Hematopoietic multipotent progenitor cell treated with erythropoietin and hydrocortisone succinate and interleukin-3 and kit ligand, for 6 days (in vitro differentiated cells): Measurements from ENCODE around the gene COX10.
A peak's percentile ranks its signal among the peaks of the same experiment; 100 is the strongest.

ENCODE experiments used
- DNase-seq: peaks from one replicate; pipeline ENCODE4 v3.0.0-alpha.2; 2015

The COX10 gene

DNA sequence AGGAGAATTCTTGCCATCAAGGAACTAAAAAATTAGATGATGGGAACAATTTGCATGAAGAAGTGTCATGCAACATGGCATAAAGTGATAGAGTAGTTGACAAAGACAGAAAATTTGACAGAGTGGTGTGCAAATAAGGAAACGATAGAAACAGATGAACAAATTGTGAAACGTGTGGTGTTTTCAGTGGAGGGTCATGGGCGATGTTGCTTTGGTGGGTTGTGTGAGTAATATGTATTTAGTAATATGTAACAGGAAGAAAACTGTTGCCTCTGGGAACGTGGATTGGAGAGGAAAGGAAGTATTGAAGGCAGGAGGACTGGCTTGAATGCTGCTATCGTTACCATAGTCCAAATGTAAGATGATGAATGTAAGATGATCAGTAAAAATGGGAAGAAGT lies 3.6 kb downstream of the COX10 start:
- DNase-seq = no peak

- peak; percentile 43 for DNase-seq
Measured at GRCh38 chr17:14078027-14078426, 8.7 kb downstream of the COX10 start.

DNA sequence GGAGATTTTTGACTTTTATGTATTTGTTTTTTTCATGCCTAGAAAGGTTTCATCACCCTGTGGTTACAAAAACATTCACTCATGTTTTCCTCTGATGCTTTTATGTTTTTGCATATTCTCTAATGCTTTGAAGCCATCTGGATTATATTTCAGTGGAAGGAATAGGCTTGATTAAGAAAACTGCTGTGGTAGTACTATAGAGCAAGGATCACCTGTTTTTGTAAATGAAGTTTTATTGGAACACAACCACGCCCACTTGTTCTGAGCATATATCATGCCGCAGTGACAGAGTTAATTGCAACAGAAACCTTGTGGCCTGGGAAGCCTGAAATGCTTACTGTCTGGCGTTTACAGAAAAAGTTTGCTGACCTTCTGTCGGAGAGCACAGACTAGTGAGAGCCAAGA lies 11.5 kb downstream of the COX10 start:
- DNase-seq = no peak

- no peak for DNase-seq
Measured at GRCh38 chr17:14082848-14083247, 13.5 kb downstream of the COX10 start.

DNA sequence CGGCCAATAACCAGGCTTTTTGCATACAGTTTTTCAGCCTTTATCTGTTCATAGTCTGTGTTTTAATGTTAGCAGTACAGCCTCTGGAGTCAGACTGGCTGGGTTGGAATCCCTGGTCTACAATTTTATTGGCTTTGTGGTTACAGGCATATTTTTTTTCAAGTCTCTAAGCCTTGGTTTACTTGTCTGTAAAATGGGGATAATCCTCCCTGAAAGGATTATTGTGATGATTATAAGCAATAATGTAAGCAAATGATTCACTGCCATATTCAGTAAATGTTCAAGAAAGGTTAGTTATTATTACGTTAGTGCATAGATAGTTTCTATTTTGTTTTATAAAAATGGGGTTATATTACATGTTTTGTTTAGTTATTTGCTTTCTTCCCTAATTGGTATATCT lies 15.7 kb downstream of the COX10 start:
- DNase-seq = no peak

DNA sequence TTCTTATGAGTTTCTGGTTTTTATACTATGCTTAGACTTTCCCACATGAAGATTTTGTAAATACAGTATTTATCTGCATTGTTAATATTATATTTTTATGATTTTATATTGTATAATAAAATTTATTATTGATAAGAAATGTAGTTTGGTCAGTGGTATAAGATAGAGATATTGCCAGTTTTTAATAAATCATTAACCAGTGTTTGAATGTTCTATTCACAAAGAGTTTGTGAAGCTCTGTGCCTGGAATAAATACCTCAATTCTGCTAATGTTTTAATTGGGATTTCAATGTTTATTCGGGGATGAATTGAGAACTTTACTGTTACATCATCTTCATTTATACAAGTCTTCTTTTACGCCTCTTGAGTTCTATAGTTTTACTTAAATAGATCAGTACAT lies 16.9 kb downstream of the COX10 start:
- DNase-seq = no peak

- no peak for DNase-seq
Measured at GRCh38 chr17:14089179-14089578, 19.9 kb downstream of the COX10 start.

- DNase-seq = no peak
Measured at GRCh38 chr17:14091367-14091766, 22.1 kb downstream of the COX10 start.

DNA sequence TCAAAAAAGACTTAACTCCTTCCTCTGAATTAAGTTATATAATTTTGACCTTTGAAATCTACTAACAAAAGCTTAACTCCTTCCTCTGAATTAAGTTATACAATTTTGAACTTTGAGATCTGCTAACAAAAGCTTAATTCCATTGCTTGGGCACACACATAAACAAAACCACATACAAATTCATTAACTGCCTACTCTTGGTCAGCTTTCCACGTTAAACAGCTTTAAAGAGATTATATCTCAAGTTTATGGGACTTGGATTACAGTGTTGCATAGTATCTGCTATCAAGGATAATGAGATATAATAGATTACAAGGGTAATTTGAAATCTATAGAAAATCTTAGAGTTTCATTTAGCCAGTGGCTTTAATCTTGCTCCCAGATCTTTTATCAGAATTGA lies 23.5 kb downstream of the COX10 start:
- DNase-seq = no peak

GRCh38 chr17:14094676-14095601 lies 25.6 kb downstream of the COX10 start:
- no peak for DNase-seq

DNA sequence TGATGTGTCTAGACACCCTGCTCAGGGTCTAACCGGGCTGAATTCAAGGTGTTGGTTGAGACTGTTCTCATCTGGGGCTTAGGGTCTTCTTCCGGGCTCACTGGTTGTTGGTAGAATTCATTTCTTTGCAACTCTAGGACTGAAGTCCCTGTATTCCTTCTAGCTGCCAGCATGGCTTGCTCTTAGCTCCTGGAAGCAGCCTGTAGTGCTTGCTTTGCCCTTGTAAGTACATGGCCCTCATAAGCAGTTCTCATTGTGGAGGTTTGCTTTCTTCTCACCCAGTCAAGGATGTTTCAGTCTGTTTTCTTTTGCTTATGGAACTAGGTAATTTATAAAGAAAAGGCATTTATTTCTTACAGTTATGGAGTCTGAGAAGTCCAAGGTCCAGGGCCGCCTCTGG lies 26.3 kb downstream of the COX10 start:
- DNase-seq = no peak

DNA sequence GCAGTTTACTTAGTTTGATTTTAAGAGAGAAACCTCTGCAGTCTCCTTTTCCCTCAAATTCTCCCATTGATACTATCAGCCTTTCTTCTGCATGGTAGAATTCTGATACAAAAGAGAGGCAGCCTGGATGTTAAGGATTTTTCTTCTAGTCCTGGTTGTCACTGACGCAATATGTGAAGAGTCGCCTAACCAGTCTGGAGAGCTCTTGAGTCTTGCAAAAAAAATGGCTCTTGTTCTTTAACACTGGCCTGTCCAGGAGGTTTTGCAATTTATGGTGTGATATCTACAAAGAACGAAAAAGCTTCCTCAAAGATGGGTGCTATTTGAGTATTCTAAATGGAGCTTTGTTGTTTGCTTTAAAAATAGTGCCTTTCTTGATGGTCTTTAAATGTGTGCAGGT lies 28.9 kb downstream of the COX10 start:
- peak; percentile 13 for DNase-seq

- DNase-seq = no peak
Measured at GRCh38 chr17:14101976-14102375, 32.7 kb downstream of the COX10 start.

GRCh38 chr17:14103836-14104235 lies 34.5 kb downstream of the COX10 start:
- no peak for DNase-seq

DNA sequence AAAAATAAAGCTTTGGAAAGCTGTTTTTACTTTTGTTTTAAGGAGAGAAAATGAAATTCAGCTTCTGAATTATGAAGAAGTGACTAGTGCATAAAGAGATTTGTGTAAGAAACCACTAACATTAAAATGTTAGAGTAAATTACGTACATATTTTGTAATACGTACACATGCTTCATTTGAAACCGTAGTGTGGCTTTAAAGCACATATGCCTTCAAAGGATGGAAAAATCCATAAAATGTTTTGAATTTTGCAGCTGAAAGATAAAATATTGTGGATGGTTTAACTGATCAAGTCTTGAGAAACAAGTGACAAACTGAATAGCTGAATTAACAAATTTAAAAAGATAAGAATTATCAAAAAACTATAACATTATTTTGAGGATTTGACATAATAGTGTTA lies 35.4 kb downstream of the COX10 start:
- DNase-seq = no peak

DNA sequence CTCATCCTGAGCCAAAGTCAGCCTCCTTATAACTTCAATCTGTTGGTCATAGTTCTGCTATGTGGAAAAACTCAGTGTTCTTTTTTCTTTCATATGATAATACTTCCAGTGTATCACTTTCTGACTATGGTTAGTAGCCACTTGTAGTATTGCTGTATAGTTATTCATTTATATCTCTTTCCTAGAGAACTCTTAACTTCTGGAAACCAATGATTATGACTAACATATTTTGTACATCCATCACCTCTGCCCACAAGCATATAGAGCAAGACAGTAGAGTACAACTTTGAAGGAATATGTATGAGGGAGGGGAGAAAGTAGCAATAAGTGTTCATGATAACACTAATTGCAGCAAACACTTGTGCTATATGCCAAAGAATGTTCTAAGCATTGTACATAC lies 38.6 kb downstream of the COX10 start:
- DNase-seq = no peak

- no peak for DNase-seq
Measured at GRCh38 chr17:14112407-14112806, 43.1 kb downstream of the COX10 start.

- DNase-seq = no peak
Measured at GRCh38 chr17:14113137-14113536, 43.8 kb downstream of the COX10 start.

GRCh38 chr17:14116263-14117024 lies 47.1 kb downstream of the COX10 start:
- no peak for DNase-seq

GRCh38 chr17:14118951-14119350 lies 49.6 kb downstream of the COX10 start:
- no peak for DNase-seq

DNA sequence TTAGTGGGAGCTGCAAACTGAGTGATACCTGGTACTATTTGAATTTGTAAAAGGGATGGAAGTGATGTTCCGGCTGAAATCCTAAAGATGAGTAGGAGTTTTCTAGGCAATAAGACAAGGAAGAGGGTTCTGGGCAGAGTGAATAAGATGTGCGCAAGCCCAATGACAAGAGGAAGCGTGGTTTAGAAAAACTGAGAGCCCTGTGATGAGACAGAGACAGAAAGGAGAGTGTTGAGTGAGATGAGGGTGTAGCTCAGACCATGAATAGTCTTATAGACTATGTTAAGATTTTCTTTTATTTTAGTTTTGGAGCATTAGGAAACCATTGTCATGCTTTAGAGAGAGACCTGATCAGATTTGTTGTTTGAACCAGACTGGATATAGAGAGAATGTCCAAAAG lies 50.2 kb downstream of the COX10 start:
- no peak for DNase-seq

DNA sequence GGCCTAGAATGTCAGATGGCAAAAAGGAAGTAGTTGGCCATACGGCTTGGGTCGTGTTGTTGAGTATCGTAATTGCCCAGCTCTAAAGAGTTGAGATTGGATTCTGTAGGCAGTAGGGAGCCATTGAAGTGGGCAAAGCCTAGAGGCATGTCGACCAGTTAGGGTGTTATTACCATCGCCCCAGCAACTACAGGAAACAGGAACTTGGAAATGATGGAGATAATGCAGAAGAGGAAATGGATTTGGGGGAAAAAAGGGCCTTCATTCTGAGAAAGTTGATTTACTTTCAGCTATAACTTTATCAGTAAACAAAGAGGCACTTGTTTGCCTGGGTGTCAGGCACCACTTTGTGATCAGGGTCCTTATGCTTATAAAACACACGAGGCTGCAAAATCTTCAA lies 52.6 kb downstream of the COX10 start:
- DNase-seq = peak; percentile 19

GRCh38 chr17:14123619-14124278 lies 54.4 kb downstream of the COX10 start:
- DNase-seq = no peak

GRCh38 chr17:14124854-14125253 lies 55.5 kb downstream of the COX10 start:
- DNase-seq = no peak
